Fibroblast of lung (primary cell): Measurements from ENCODE around the gene ZBTB16. TPM values are rescaled to one million over a fixed set of nuclear protein-coding genes. Genes with fewer than 3 reads are reported as not detected.

Experiments used
- DNase-seq, 2 donors: peaks; one replicate each; pipeline versions ENCODE4 v3.0.0 to v3.0.0-alpha.2; 2010; ENCODE audit warnings: low read depth in 2 of 2
- H2AFZ ChIP-seq: 2 replicates; pipeline ENCODE4 v1.5.1; 2012; ENCODE audit warnings: low read length, control low read depth, inconsistent platforms
- H3K27ac ChIP-seq: 2 replicates; pipeline ENCODE4 v1.5.1; 2011; ENCODE audit warnings: low read length, control low read depth; ENCODE audit not compliant: insufficient read depth
- H3K27me3 ChIP-seq: 2 replicates; pipeline ENCODE4 v1.5.1; 2011; ENCODE audit warnings: mild to moderate bottlenecking, low read length; ENCODE audit not compliant: control insufficient read depth, insufficient read depth
- H3K36me3 ChIP-seq: 2 replicates; pipeline ENCODE4 v1.5.1; 2011; ENCODE audit warnings: low read length; ENCODE audit not compliant: control insufficient read depth, insufficient read depth
- H3K4me1 ChIP-seq: 2 replicates; pipeline ENCODE4 v1.5.1; 2011; ENCODE audit warnings: low read length; ENCODE audit not compliant: control insufficient read depth, insufficient read depth; ENCODE audit errors: extremely low read depth
- H3K4me2 ChIP-seq: 2 replicates; pipeline ENCODE4 v1.5.1; 2011; ENCODE audit warnings: low read length, control low read depth; ENCODE audit not compliant: insufficient read depth; ENCODE audit errors: extremely low read depth
- H3K4me3 ChIP-seq, 4 experiments: fragments of 200-600 bp in 1 of 4; sonication (generic) in 1 of 4; replicated peaks in 1 of 4; 2 replicates each; pipeline ENCODE4 v1.5.1; 2011 to 2016; ENCODE audit warnings: low read length in 4 of 4, low read depth in 3 of 4, mild to moderate bottlenecking in 3 of 4, control low read depth in 2 of 4, inconsistent platforms in 1 of 4, mixed read lengths in 1 of 4; ENCODE audit not compliant: insufficient read depth in 1 of 4; ENCODE audit errors: control extremely low read depth in 1 of 4
- H3K79me2 ChIP-seq: 2 replicates; pipeline ENCODE4 v1.5.1; 2012; ENCODE audit warnings: mild to moderate bottlenecking, low read length, inconsistent platforms; ENCODE audit not compliant: control insufficient read depth, insufficient read depth
- H3K9ac ChIP-seq: 2 replicates; pipeline ENCODE4 v1.5.1; 2011; ENCODE audit warnings: mild to moderate bottlenecking, low read length, control low read depth; ENCODE audit not compliant: insufficient read depth
- H3K9me3 ChIP-seq: 2 replicates; pipeline ENCODE4 v1.5.1; 2012; ENCODE audit warnings: low read depth, low read length; ENCODE audit not compliant: control insufficient read depth, insufficient read depth
- H4K20me1 ChIP-seq: 2 replicates; pipeline ENCODE4 v1.5.1; 2011; ENCODE audit warnings: low read length; ENCODE audit not compliant: control insufficient read depth, insufficient read depth; ENCODE audit errors: extremely low read depth
- CTCF ChIP-seq, 2 donors: IDR thresholded peaks in 1 of 2; conservative IDR thresholded peaks in 1 of 2; 1 replicate in 1 of 2; 2 replicates in 1 of 2; pipeline ENCODE4 v1.5.1; 2011 to 2012; ENCODE audit warnings: low read length in 2 of 2, control low read depth in 1 of 2, inconsistent platforms in 1 of 2, low read depth in 1 of 2, mild to moderate bottlenecking in 1 of 2
- EZH2 ChIP-seq: IDR thresholded peaks from 2 replicates; pipeline ENCODE4 v1.5.1; 2012; ENCODE audit warnings: low read length, control low read depth, mild to moderate bottlenecking; ENCODE audit errors: missing control alignments
- polyA plus RNA-seq, 2 donors: library from polyadenylated mRNA; depleted of rRNA in 1 of 2; stranded (reverse) in 1 of 2; unstranded in 1 of 2; fragments of >200 nt; gene quantifications; 2 replicates each; pipeline ENCODE4 v1.2.1, GENCODE V29; 2011 to 2012; ENCODE audit warnings: missing spikeins in 1 of 2
- total RNA-seq: library from RNA; depleted of rRNA; stranded (reverse); fragments of >200 nt; gene quantifications from 2 replicates; pipeline ENCODE4 v1.2.1, GENCODE V29; 2014

ZBTB16 gene
- total and polyA plus RNA-seq, 2 donors (not counting 1 experiment from before 2014, with no cell fraction given), result not detected

- Histone ChIP-seq H3K9me3 (no peaks in the 10 kb centered on the region), H3K4me1 (peaks cover 10% of the 10 kb centered on the region), H3K4me2 (no peak overlapping the region), H2AFZ (no peak overlapping the region), H4K20me1 (no peaks in the 10 kb centered on the region), H3K4me3 (no peak overlapping the region), H3K79me2 (no peaks in the 10 kb centered on the region), H3K9ac (no peak overlapping the region), H3K27ac (no peak overlapping the region), H3K36me3 (no peaks in the 10 kb centered on the region), H3K27me3 (no peaks in the 10 kb centered on the region)
- no peak for DNase-seq
- TF ChIP-seq CTCF (conservative IDR thresholded peaks at IDR 0.05 in 1 of 2, IDR thresholded peaks at IDR 0.05 in 1 of 2; ENCODE audit: low read depth in 1 of 2, low read length in 2 of 2) (no peak), EZH2 (no peak)
Measured at GRCh38 chr11:114288136-114288535, 228.6 kb downstream of the ZBTB16 start.

GRCh38 chr11:114289779-114290178, 230.3 kb downstream of the ZBTB16 start:
- H3K4me2 ChIP-seq, result no peak overlapping the region
- H3K27ac ChIP-seq, result no peak overlapping the region

GRCh38 chr11:114290503-114291235, 231.2 kb downstream of the ZBTB16 start:
- H3K4me3 ChIP-seq, result peak overlapping the region in 1 of 4 experiments; percentile 41
- H3K9me3 ChIP-seq, result no peaks in the 10 kb centered on the region
- no peaks in the 10 kb centered on the region for H4K20me1 ChIP-seq
- no peaks in the 10 kb centered on the region for H3K27me3 ChIP-seq
- peaks cover 10% of the 10 kb centered on the region for H3K4me1 ChIP-seq
- H3K9ac ChIP-seq, result no peak overlapping the region
- H3K36me3 ChIP-seq, result no peaks in the 10 kb centered on the region
- H3K79me2 ChIP-seq, result no peaks in the 10 kb centered on the region
- H2AFZ ChIP-seq, result no peak overlapping the region
- DNase-seq, result peak in 1 of 2 donors; percentile 85
- peak overlapping the region; percentile 53 for H3K27ac ChIP-seq
- peak overlapping the region; percentile 60 for H3K4me2 ChIP-seq
- TF ChIP-seq CTCF (conservative IDR thresholded peaks at IDR 0.05 in 1 of 2, IDR thresholded peaks at IDR 0.05 in 1 of 2; ENCODE audit: low read depth in 1 of 2, low read length in 2 of 2) (no peak), EZH2 (no peak)

More at GRCh38 chr11:114289779-114290178, 230.3 kb downstream of the ZBTB16 start:
- no peak overlapping the region for H3K4me3 ChIP-seq
- H3K79me2 ChIP-seq, result no peaks in the 10 kb centered on the region
- no peaks in the 10 kb centered on the region for H4K20me1 ChIP-seq
- TF ChIP-seq CTCF (conservative IDR thresholded peaks at IDR 0.05 in 1 of 2, IDR thresholded peaks at IDR 0.05 in 1 of 2; ENCODE audit: low read depth in 1 of 2, low read length in 2 of 2) (no peak), EZH2 (no peak)
- peaks cover 10% of the 10 kb centered on the region for H3K4me1 ChIP-seq
- H3K36me3 ChIP-seq, result no peaks in the 10 kb centered on the region
- H2AFZ ChIP-seq, result no peak overlapping the region
- H3K9ac ChIP-seq, result no peak overlapping the region
- DNase-seq, result no peak
- H3K27me3 ChIP-seq, result no peaks in the 10 kb centered on the region
- no peaks in the 10 kb centered on the region for H3K9me3 ChIP-seq
